Right lobe of liver (tissue), 4 donors: ENCODE measurements around the gene MCTP1.

Experiments used
- CTCF ChIP-seq, 4 donors: fragments of 200-600 bp in 3 of 4; fragments of 450-650 bp in 1 of 4; IDR thresholded peaks; one replicate each; pipeline versions ENCODE4 v1.5.1 to v1.8.0; 2016 to 2022; ENCODE audit warnings: antibody characterized with exemption in 4 of 4, mild to moderate bottlenecking in 2 of 4
- POLR2A ChIP-seq: fragments of 450-650 bp; IDR thresholded peaks from one replicate; pipeline ENCODE4 v1.6.1; 2017; ENCODE audit warnings: antibody characterized with exemption, mild to moderate bottlenecking
- donor health status: DM: no; HTN: no; CAD: no.
- donor health status: DM: no; HTN: no; CAD: no.
- donor health status: DM: no; HTN: yes; CAD: no.

GRCh38 chr5:95114305-95114704 lies 170.6 kb downstream of the MCTP1 start:
- TF ChIP-seq CTCF (IDR thresholded peaks at IDR 0.05) (no peak), POLR2A (no peak)
